ENCODE results near the gene THSD4.
"Not testable (repeated sequence)": the region's sequence is repeated elsewhere in the genome, so short reads cannot be mapped to it uniquely, and the experiment has no call there.

THSD4 gene

DNA sequence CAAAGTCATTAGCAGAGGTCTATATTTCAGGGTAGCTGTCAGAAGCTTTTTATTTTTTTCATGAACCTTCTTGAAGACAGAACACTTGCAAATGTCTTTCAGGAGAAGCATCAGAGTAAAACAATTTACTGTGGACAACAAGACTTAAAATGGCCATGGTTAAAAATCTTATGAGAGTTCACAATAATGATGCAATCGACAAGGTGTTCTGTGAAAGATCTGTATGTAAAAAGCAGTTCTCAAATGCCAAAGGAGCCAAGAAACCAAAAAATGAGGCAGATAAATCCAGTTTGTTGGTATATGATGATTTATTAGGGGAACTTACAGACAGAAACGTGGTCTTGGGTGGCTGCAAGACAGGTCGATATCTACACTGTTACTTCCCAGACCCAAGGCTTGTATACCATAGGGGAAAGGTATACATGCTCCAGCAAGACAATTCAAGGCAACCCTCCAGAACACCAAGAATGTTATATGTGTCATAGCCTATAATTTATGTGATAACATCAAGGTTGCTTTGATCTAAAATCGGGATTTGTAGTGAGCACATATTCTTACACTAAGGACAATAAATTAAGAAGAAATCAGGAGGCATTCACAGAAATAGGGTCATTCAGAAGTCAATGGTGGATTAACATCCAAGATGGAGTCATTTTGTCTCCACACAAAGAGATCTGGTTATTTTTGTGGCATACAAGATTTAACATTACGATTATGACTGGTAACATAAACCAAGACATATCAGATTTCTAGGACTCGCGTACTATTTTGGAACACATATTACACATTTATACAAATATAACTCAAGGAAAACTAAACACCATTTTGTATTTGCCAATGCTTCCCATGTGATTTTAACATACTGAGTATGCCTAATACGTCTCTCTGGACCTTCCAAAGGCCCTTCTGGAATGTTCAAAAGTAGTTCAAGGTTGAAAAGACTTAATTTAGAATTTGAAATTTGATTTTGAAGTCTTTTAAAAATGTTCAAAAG is 316.4 kb downstream of the THSD4 start:
- DNase-seq (ENCODE audit: low read depth) = no peak

DNA sequence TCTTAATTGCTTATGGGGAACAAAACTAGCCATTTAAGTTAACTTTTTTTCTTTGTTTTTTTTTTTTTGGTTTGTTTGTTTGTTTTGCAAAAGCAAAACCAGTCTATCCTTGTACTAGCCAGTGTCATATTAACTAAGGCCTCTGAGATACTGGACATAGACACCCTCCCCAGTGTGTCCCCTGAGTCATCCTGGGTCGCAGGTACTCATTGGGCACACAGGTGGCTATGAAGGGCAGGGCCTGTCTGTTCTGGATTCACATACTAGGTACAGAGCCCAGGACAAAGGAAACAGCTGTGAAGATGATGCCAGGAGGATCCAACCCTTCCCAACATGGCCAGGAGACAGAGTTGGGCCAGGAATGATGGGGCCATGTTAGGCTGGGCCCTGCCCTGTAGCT is 318.1 kb downstream of the THSD4 start:
- DNase-seq (ENCODE audit: low read depth) = no peak

DNA sequence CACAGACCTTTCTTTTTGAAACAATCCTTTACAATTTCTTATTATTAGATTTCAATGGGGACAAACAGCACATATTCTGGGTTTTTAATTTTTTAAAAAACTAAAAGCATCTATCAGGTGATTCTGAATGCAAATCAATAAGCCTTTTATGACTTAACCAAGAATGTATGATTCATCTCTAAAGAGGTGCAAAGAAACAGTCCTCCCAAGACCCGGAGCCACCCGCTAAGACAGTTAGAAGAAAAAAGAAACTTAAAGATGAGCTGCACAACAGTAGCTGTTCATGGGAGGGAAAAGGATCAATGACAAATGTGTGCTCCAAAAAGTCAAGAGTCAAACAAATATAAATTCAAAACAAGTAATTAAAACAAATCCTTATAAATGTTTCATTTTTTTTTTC is 319.5 kb downstream of the THSD4 start:
- DNase-seq (ENCODE audit: low read depth) = no peak

DNA sequence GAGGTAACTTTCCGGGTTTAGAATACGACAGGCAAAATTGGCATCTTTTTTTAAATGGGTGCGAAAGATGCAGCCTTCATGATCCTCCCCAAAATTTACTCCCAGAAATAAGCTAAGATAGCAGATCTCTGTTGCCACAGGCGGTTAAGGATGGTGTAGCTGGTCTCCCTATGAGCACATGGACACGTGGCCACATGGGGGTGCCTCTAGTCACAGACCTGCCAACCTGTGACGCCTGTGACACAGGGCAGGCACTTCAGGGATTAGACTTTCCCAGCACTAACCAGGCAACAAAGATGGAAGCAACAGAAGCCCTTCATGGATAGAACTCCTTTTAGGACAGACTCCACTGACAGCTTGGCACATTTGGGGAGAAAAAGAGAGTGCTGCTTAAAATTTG is 320.3 kb downstream of the THSD4 start:
- no peak for DNase-seq (ENCODE audit: low read depth)

DNA sequence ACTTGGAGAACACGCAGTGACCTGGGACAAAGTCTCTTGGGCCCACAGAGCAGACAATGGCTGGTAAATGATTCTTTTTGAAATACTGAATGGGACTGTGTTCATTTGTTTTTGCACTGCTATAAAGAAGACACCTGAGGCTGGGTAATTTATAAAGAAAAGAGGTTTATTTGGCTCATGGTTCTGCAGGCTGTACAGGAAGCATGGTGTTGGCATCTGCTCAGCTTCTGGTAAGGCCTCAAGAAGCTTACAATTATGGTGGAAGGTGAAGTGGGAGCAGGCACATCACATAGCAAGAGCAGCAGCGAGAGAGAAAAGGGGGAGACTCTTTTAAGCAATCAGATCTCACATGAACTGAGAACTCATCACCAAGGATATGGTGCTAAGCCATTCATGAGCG is 321.6 kb downstream of the THSD4 start:
- no peak for DNase-seq (ENCODE audit: low read depth)

DNA sequence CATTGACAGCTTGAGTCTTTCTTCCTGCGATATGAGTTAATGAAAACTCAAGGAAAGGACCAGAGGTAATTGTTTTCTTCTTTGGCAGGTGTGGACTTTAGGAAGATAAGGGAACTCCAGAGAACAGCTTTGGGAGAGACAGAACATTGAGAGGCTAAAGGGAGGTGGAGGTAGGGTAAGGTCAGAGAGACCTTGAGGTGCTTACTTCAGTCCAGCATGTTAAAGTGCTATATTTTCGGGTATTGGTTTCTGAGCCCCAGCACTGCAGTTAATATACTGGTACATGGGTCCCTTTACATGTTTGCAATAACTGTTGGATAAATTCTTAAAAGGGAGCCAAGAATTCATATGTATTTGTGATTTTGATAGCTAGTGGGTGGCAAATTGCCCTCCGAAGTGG is 322.1 kb downstream of the THSD4 start:
- DNase-seq (ENCODE audit: low read depth) = no peak

DNA sequence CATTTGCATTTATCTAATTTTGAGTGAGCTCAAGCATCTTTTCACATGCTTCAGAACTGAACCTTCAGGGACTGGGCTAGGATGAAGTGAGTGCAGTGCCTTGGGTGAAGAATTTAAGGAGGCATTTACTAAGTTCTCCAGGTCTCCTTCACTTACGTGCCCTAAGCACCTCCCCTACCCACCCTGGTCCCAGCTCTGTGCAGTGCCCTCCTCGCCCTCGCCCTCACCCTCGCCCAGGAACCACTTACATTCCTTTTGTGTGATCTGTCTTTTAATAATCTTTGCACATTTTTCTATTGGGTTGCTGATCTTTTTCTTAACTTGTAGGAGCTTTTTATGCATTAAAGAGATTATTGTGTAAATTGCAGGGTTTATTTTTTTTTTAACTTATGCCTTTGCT is 322.6 kb downstream of the THSD4 start:
- DNase-seq (ENCODE audit: low read depth) = no peak

DNA sequence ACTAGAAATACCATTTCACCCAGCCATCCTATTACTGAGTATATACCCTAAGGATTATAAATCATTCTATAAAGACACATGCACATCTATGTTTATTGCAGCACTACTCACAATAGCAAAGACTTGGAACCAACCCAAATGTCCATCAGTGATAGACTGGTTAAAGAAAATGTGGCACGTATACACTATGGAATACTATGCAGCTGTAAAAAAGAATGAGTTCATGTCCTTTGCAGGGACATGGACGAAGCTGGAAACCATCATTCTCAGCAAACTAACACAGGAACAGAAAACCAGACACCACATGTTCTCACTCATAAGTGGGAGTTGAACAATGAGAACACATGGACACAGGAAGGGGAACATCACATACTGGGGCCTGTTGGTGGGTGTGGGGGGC is 324.2 kb downstream of the THSD4 start:
- not testable (repeated sequence) for DNase-seq (ENCODE audit: low read depth)

DNA sequence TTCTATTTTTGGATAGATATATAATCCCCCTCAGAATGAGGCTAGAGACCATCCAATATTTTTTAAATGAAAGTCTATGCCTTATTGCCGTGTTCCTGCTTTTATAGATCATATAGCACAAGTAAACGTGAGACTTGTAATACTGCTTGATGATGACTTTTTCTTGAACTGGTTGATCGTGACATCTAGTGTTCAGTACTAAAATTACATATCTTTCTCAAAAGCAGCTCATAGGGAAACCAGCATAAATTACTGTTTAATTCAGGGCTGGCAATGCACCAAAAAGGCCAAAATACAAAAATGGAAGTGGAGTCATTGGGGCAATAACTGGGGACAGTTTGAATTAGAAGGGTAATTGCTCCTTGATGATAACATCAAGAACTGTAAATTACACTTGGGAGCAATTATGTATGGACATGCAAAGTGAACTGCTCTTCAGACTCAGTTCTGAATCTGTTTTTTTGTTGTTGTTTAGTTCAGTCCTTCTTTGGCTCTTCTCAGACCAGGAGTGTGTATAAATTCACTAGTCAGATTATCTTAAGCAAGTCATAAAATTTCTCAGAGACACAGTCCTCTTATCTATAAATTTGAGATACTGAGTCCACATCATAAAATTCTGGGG is 325.3 kb downstream of the THSD4 start:
- DNase-seq (ENCODE audit: low read depth) = no peak

DNA sequence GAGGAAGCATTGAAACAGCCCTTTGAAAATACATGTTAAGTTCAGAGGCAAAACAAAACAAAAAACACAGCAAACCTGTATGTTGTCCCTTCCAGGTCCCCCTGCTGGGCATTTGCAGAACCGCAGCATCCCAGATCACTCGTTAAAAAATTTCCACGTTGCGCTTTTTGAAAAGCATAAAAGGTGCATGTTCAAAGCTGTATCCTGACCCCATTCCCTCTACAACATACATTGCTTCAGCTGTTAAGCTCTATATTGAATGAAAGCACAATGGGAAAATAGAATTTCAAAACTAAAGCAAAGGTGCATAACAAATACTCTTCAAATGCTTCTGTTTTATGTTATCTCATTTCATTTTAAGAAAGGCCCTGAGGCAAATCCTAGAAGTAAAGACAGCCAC is 328.3 kb downstream of the THSD4 start:
- DNase-seq (ENCODE audit: low read depth) = peak; percentile 20

DNA sequence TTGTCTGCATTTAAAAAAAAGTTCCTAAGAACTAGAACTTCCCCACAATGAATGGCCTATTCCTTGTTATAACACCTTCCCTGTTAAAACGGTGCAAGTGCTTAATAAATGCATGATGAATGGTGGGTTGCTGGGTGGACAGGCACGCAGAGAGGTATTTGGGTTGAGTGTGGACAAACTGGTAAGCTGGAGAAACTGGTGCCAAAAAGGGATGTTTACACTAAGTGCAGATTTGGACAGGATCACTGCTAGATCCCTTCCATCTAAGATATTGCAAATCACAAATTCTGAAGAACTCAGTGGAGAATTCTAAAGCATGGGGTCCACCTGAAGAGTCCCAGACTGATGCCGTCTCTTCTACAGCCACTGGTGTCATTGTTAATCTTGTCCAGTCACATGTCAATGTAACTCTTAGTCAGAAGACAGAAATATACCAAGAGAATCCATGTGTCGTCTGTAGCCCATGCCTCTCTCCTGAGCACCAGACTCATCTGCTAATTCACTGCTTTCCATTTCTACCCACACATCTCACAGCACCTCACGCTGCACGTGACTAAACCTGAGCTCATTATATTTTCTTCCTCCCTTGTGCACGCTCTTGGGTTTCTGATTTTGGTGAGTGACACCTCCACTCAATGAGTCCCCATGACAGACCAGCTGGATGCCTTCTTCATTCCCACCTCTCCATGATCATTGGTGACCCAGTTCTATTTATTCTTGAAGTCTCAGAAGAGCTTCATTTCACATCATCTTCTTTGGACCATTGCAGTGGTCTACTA is 328.9 kb downstream of the THSD4 start:
- DNase-seq (ENCODE audit: low read depth) = no peak

DNA sequence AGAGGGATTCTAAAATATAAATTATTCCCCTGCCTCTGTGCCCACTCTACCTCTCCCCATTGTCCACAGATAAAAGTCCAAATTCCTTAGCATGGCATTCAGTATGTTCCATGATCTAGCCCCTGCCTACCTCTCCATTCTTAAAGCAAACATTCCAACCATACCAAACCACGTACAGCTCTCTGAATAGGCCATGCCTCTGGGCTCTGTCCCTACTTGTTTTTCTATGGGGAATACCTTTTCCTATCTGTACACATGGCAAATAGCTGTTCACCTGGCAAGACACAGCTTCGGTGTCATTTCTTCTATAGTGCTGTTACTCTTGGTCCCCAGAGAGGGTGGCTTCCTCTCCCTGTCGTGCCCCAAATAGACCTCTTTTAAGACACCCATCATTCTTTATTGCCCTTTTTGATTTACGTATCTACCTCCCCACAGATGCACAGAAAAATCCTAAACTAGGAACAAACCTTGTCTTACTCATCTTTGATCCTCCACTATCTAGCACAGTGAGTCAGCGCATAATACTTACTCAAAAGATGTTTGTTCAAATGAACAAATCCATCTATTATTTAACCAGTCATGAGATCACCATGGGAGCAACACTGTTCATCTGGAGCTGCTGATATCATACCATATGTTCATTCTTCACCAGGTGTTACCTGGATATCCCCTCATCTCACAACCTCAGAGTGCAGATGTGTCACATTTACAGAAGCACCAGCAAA is 329.8 kb downstream of the THSD4 start:
- DNase-seq (ENCODE audit: low read depth) = no peak

DNA sequence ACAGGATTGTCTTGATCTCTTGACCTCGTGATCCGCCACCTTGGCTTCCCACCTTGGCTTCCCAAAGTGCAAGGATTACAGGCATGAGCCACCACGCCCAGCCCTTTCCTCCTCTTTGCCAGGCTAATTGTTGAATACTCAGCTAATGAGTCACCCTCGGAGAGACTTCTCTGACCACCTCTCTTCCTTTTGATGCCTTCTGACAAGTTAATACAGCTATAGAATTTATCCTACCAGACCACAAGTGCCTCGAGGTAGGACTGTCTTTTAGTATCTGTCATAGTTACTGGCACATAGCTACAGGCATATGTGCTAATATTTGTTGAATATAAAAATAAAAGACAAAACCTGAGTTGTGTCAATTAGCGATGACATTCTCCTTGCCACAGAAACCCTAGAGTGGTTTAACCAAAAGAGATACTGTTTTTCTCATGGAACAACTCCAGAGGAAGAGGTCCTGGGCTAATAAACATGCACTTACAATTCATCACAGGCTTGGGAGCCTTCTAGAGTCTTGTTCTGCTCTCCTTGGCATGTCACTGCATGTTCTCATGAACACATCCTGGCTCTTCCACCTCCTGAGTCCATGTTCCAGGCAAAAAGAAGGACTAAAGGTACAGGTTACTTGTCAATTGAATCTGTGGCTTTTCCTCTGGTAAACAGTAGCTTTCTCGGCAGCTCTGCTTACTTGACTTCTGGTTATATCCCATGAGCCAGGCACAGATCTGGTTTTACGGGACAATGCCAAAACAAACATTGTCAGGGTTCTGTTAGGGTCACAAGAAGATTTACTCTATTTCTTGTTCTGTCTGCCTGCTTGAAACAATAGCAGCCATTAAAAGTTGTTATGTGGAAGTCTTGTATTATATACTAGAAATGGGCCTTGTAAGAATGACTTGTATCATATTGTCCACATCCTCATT is 332.3 kb downstream of the THSD4 start:
- no peak for DNase-seq (ENCODE audit: low read depth)

DNA sequence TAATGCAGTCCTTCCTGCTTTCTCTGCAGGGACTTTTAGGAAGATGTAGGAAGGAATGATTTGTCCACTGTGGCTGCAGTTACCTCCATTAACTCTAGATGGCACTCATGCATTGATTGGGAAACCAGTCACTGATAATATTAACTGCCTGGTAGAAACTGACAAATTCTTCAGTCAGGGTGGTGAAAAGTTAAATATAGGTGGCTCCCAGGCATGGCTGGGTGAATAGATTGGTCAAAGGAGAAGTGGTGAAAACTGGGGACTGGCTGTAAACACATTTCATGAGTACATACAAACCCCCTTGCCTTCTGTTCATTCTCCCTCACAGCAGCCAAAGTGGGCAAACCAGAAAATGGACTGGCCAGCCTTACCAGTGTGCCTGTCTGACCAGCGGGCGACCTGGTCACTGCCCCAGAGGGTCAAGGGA is 333.4 kb downstream of the THSD4 start:
- no peak for DNase-seq (ENCODE audit: low read depth)

DNA sequence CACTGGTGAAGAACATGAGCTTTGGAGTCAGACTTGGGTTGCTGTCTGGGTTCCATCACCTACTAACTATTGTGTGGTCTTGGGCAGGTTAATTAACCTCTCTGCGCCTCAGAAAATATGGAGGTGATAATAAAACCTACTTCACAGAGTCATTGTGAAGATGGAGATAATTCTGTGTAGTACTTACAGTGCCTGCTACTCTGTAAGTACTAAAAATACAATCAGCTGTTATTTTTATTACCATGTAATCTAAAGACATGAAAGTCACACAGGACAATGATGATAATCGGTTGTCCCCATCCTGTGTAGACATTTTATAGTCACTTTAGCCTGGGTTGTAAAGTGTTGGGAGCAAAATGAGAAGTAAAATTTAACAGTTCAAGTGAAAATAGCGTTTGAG is 334.1 kb downstream of the THSD4 start:
- no peak for DNase-seq (ENCODE audit: low read depth)

DNA sequence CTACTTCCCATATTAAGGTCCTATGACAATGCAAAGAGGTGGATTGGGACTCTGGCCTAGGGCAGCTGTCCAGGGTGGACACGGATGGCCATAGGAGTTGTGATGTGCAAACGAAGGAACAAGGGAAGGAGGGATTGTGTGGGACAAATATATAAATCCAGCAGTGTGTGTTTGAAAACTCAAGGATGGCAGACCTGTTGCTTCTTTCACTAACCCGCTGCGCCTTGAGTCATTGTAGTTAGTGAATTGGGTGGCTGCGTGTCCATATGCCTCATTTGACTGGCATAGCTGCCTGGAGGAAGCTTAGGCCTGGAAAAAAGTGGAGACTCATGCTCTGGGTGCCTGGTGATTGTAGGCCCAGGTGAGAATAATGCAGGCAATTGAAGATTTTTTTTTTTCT is 334.7 kb downstream of the THSD4 start:
- DNase-seq (ENCODE audit: low read depth) = no peak

DNA sequence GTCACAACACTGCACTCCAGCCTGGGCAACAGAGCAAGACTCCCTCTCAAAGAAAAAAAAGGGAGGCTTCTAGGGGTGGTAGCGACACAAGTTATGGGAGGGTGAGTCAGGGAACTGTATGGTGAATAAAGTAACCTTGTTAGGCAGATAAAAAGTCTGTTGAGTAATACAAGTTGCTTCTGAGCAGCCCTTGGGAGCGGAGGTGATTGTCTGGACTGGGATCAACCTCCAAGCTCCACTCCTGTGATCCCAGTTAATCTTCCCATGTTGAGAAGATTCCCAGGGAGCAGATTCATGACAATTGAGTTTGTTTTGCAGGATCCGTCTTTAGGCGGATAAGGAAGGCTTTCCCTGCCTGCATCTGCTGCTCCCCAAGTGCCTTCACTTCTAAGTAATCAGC is 335.9 kb downstream of the THSD4 start:
- DNase-seq (ENCODE audit: low read depth) = no peak

DNA sequence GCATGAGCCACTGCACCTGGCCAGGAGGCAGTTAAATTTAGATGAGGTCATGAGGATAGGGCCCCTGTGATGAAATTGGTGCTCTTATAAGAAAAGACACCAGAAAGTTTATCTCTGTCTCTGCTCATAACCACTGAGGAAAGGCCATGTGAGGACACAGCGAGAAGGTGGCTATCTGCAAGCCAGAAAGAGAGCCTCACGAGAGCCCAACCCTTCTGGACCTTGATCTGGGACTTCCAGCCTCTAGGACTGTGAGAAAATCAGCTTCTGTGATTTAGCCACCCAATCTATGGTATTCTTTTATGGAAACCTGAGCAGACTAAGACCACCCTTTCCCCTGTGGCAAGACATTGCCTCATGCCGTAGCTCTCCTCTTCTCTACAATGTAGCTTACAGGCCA is 337.6 kb downstream of the THSD4 start:
- DNase-seq (ENCODE audit: low read depth) = no peak

DNA sequence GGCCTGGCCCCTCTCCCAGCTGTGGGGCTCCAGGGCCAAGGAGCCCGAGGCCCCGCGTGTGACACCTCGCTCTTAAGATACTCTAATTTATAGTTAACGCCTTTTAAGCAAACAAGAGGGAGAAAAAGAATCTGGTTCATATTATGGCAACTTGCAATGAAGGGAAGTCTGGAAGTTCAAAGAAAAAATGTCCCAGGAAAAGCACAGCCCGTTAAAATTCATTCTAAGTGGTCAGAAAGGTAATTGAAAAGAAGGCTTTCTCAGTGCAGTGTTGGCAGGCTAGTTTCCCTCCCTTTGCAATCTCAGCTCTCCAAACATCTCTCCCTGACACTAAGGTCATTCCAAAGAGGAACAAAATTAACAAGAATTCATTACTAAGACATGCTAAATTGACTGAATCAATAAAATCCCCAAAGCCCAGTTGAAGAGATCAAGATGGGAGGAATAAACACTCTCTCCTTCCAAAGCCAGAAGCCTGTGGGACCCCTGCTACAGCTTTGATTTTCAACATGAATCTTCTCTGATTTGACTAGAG is 339.3 kb downstream of the THSD4 start:
- DNase-seq (ENCODE audit: low read depth) = no peak

DNA sequence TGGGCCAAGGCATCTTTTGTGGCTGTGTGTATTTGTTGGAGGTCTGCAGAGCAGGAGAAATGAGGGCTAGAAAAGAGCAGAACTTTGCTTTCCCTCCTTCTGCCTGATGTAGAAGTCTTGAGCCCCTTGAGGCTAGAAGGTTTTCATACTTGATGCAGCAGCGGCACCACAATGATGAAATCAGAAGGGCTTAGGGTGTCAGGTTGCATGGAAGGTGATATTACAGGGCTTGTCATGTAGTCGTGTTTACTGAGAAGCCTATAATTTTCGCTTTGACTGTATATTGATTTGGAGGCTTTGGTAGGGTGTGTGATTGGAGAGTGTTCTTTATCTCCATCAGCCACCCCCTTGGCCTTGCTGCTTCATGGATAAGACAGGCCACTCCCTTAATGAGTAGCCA is 339.8 kb downstream of the THSD4 start:
- no peak for DNase-seq (ENCODE audit: low read depth)

DNA sequence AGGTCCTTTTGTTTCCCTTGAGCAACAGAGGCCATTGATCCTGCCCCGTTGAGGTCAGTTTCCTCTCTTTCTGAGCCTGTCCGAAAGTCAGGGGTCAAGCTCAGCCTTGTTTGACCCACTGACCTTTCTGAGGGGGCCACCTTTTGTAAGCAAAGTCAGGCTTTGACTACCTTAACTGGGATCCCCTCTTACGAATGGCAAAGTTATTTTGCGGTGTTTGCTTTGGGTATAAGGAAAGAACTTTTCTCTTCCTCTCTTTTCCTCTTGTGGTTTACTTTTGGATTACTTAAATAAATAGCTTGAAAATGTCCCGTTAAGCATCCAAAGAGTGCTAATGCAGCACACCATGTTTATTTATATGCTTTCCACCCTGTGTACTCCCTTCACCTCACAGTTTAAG is 340.6 kb downstream of the THSD4 start:
- no peak for DNase-seq (ENCODE audit: low read depth)
